GM12801 (cell line): ENCODE measurements around the gene KCNJ1.

Experiments
- TF ChIP-seq, protein P1 (sequence below): IDR thresholded peaks from one replicate; pipeline ENCODE4 v1.5.1; 2011; ENCODE audit warnings: control low read depth; ENCODE audit not compliant: insufficient read length; ENCODE audit errors: extremely low read depth

Gene KCNJ1

DNA sequence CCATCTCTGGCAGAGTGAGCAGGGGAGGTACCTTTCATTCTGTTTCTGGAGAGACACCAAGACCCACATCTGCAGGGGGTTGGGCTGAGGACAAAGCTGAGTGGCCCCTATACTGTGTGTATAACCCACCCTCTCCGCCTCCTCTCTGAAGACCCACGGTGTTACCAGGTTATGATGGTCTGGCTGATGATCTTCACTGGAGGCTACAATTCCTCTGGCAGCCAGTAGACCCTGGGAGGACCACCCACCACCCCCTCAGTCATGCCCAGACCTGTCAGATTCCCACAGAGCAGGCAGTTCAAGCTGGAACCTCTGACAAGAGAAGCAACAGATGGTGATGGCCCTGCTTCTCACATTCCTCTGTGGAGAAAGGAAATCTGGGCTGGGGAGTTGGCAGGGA is 11.4 kb upstream of the KCNJ1 start:
- TF ChIP-seq, protein P1, sequence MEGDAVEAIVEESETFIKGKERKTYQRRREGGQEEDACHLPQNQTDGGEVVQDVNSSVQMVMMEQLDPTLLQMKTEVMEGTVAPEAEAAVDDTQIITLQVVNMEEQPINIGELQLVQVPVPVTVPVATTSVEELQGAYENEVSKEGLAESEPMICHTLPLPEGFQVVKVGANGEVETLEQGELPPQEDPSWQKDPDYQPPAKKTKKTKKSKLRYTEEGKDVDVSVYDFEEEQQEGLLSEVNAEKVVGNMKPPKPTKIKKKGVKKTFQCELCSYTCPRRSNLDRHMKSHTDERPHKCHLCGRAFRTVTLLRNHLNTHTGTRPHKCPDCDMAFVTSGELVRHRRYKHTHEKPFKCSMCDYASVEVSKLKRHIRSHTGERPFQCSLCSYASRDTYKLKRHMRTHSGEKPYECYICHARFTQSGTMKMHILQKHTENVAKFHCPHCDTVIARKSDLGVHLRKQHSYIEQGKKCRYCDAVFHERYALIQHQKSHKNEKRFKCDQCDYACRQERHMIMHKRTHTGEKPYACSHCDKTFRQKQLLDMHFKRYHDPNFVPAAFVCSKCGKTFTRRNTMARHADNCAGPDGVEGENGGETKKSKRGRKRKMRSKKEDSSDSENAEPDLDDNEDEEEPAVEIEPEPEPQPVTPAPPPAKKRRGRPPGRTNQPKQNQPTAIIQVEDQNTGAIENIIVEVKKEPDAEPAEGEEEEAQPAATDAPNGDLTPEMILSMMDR, result no peak

DNA sequence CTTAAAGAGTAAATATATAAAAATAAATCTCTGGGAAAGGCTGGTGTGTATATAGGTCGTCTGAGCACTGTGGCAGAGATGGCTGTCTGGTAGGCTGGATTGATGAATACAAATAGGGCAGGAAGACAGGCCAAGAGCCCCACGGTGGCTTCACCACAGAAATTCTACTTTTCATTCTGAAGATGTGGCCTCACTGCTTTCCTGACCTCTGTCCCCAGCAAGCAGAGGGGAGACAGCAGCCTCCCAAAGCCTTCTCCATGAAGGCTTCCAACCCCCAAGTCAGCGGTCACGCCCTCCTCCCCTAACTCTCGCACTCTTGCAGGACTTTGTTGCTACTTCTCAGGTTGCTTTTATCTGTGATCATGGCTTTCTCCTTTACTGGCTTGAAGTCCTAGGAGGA is 10.6 kb upstream of the KCNJ1 start:
- TF ChIP-seq, protein P1, result no peak

DNA sequence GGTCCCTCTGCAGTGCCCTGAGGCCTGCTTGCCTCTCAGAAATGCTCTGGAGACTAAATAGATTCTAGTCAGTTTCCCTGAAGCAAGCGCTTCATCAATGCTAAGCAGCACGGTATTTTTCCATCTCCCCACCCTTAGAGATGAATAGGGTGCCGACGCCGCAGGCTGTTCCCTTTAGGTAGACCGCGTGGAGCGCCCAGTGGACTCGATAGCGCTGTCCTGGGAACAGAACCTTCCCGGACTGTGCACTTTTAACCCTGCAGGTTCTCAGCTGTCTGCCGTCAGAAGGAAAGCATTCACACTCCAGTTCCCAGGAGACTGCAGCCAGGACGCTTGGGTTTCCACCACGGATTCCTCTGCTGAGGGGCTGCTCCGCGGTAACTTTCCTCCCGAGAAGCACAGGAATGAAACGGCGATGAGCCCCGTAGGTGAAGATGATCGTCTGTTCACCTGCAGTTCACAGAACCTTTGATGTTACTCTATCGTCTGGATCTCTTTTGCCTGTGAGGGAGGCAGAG is 9.1 kb upstream of the KCNJ1 start:
- TF ChIP-seq, protein P1, result no peak

DNA sequence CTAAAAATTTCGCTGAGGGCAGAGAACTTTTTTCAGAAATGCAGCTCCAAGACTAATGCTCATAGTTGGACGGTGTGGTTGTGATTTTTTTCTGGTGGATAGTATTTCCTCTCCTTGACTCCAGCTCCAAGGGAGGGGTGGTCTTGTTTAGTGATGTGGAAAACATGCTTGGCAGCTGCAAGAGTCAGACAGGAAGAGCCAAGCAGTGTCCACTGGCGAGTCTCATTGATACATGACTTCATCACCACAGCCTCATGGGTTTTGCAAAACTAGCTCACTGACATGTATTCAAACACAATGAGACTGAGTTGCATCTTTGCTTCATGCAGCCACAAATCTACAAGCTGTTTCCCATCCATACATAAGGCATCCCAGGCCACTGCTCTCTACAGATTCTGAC is 7.3 kb upstream of the KCNJ1 start:
- TF ChIP-seq, protein P1, result no peak

DNA sequence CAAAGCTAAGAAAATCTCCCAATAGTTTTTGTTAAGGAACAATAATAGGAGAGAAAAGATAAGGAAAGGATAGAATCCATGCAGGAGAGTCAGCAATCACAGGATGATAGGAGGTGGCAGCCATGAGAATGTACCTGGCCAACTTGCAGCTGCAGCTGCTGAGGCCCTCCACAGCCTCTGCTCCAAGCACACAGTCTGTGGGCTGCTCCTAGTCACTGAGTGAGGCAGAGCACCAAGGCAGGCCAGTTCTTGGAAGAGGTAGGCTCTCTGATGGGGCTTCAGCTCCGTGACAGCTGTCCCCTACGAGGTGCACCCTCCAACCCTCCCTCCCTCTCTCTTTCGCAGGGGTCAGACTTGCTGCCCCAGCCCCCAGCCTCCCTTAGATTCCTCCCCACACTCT is 5.5 kb upstream of the KCNJ1 start:
- TF ChIP-seq, protein P1, result no peak

DNA sequence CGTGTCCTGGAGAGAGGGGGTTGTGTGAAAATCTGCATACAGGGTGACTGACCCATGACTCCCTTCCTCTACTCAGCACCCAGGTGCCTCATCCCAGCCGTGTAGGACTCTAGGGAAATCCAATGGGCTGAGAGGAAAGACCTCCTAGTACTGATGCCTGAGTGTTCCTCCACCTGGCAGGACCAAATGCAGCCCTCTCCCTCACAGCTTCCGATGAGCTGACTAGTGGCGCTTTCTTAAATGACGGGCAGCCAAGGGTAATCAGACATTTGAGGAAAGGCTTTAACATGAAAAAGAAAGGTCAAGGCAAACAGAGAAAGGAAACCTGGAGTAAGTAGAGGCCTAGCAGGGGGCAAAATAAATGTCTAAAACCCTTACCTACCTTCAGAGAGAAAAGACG is 5.0 kb upstream of the KCNJ1 start:
- TF ChIP-seq, protein P1, result no peak

DNA sequence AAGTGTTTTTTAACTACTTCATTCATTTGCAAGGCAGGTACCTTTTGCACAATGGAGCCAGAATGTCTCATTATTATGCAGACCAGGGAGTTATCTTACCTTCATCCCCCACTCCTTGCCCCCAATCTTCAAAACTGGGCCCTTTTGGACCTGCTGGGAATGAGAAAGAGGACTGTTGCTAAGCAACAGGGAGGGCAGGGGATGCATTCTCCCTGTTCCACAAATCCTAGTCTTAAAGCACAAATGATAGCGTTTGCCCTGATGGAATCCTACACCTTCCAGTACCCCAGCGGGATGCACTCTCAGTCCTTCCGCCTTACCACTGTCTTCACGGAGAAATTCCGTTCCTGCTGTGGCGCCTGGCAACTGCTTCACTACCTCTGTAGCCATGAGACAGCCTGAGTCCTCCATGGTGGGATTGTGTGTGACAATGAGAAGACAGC is 4.1 kb upstream of the KCNJ1 start:
- TF ChIP-seq, protein P1, result no peak
